Brain pericyte (primary cell): ENCODE measurements around the gene CHN1.

ENCODE experiments used
- DNase-seq: peaks from one replicate; pipeline ENCODE4 v3.0.0-alpha.2; 2012; ENCODE audit warnings: low read depth, low spot score

The CHN1 gene

DNA sequence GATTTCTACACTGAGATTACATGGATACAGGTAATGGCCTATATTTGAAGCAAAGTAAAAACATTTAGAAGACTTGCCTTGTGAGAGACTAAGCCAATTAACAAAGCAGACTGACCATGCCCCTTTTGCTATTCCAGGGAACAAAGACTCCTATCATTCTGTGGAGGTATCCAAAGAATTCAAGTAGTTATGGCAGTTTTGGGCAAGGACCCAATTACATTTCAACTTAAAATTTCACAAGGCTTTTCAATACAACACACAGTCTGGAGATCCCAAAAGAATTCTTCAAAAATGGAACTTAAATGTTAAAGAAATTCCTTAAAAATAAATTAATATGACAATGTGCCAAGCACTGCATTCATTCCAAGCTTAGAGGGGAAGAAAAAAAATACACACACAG lies 131.7 kb downstream of the CHN1 start:
- no peak for DNase-seq

DNA sequence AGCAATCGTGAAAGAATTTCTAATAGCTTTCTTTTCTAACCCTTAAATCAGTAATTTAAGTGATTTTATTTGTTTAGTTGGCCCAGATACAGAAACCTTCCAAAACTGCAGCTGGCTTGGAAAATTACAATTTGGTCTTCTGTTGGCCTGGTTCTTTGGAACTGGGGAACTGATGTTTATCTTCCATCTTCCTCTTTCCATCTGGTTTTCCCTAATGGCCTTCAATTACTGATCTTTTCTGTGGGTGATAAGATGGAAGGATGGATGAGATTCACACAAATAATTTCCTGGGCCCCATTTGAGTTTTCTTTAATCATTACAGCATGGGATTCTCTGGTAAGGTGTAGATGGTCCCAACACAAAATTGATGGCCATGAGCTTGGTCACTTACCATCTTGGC lies 134.4 kb downstream of the CHN1 start:
- DNase-seq, result no peak

DNA sequence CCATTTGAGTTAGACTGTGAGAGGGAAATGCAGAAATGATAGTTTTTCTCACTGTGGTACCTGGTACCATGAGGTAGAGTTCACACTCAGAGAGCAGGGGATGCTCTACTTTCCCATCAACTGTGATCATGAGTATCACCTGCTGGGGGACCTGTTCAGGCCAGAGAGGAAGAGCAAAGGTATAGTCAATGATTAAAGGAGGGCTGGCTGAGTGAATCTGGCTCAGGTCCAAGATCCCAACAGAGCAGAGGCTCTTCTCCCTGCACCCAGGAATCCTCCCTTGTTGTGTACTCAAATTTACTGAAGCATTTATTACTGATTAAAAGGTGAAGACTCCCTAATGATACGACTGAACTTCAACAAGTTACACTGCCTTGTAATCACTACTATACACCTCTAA lies 136.3 kb downstream of the CHN1 start:
- no peak for DNase-seq

DNA sequence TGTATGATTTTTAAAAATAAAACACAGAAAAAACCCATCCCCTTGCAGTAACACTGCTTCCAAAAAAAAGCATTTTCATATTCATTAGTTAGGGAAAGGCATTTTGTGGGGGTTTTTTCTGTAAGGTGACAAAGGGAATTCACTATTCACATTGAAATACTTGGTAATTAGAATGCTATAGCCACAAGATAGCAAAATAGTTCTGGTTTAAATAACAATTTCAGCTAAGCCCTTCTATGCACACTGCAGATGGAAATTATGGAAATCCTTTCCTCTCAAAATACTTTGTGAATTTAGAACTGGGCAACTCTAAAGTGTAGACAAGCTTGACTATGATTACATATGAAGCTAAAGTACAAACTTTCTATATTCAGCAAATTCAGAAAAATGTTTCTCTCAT lies 138.8 kb downstream of the CHN1 start:
- DNase-seq, result no peak

DNA sequence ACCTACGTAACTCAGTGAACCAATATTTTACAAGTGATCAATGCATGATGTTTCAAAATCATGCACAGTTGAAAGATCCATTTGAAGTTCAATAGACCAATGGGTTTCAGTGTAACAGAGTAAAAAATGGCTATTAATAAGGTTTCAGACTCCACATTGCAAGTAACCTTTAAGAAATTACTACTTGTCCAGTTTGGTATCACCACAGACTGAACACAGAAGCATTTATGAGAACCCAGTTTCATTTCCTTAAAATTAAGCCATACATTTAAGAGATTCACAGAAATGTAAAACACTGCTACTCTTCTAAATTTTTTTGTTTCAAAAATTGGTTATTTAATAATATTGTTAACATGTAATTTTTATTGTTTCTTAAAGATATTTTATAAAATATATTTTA lies 142.0 kb downstream of the CHN1 start:
- no peak for DNase-seq

DNA sequence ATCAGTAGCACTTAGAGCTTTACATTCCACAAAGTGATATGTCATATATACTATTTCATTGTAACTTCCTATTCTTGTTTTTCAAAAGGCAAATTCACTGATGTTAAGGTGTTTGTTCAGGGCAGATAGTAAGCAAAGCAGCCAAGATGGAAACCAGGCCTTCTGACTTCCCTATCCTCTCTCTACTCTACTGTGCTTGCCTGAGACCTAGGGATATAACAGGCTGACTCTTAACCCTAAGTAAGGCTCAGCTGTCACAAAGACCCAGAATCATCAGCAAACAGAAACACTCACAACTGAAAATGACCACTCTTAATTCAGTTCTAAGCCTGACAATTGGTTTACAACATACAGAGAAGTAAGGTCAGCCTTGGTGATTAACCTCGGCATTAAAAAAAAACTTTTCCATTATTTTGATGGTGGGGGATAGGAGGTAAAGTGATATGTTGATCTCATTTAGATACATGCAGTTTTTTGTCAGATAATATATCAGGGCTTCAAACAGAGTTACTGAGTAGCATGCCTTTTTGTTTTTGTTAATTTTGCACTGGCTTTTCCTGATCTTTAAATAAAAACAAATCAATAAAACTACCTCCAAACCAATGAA lies 145.5 kb downstream of the CHN1 start:
- no peak for DNase-seq

DNA sequence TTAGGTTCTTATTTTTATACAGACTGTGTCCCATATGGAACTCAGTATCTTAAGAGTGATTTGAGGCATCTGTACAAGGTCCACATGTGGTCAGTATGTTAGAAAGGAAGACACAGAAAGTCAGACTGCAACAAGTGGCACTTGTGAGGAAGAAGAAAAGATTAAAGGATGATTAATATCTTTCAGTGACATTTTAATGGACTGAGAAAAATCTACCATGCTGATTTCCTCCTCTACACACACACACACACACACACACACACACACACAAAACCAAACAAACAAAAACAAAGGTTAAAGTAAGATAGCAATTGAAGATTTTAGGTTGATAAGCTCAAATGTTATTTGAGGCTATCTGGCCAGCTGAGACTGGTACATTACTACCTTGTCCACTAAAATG lies 146.4 kb downstream of the CHN1 start:
- DNase-seq, result no peak

DNA sequence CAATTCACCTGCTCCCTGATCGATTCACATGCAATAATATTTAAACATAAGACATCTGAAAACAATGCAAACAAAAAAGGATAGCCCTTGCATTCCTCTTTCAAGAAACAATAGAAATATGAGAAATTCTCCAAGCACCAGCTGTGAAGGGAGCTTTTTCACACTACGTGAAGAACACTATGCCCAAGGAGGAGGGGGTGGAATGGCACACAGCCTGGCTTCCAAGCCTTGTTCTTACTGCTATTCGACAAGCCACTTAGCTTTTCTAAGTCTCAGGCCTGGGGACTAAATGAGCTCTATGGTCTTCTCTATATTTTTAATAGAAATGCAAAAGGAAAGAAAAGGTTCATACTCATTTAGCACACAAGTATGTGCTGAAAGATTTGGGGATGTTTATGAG lies 148.7 kb downstream of the CHN1 start:
- DNase-seq, result no peak

DNA sequence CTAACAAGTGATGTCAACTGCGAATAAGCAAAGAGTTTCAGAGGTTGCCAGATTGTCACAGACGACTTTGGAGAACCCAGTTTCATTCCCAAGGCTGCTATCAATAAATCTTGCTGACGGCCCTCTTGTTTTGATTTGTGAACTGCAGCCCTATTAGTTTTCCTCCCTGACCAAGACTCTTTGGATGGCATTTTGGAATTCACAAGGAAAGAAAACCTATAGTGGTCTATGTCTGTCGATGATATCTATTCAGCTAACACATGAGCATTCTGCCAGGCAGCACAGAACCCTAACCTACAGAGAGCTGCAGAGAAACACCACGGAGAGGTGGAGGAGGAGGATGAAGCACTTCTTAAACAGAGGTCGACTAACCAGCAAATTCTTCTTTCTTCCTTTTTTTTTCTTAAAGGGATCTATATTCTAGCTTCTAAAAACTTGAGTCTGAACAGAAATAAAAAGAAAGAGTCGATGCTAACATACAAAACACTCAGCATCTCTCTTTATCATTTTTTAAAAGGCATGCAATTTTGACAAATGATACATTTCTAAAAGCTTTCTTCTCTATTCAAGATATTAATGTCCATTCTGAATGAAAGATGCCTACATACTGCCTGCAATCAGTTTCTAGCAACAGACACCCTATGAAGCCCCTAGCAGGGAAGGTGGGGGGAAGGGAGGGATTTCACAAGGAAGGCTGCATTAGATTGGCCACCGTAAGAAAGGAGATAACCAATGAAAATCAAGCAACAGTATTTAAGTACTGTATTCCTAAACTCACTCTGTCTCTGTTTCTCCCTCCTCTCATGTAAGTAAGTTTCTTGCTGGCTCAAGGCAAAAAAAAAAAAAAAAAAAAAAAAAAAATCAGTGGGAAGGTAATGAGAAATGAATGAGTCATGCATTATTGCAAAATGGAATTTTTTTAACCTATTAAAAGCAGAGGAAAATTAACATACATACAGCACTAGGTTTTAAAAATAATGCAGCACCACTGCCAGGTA lies 157.9 kb downstream of the CHN1 start:
- DNase-seq, result peak; percentile 55

DNA sequence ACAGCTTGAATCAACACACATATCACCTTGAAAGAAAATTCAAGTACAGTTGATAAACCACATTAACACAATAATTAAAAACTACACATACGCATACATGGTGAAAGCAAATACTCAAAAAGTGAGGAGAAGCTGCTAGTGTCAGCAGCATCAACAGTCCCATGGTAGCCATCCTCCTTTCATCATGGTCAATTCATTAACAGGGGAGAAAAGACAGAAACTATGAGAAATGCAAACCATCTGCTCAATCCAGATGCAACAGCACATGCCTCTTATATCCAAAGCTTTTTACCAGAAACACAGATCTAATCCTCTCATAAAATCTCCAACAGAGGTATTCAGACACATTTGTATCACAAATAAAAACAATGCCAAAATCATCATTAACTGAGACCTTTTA lies 159.0 kb downstream of the CHN1 start:
- DNase-seq, result no peak

DNA sequence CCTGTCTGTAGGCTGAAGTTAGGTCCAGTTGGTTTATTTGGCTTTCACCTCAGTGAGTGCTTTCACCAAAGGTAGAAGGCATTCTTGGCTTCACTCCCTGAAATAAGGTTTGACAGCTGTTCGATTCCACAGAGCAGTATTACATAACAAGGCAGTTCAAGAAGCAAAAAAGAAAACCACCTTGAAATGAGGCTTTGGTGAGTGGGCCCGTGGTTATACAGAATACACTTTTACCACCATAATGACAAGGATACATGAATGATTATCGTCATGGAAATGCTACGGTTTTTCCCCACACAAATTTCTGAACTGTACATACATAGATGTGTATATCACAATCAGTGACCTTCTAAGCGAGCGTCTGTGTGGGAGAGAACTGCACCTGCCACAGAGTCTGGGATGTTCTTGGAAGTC lies 160.9 kb downstream of the CHN1 start:
- DNase-seq, result no peak

DNA sequence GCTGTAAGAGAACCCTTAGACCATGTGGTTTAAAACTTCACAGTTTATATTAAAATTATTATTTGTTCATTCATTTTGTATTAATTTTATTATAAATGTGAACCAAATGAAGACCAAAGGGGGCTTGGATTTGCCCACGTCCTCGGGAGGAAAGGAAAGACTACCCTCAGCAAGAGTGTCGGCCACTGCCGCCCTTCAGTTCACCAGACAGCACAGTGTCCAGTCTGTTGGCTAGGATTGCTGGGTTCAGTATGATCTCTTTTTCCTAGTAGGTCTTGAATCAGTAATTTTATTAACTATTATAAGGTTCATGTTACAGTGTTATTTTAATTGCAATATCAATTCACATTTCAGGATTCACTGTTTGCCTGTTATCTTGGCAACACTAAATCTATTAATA lies 162.7 kb downstream of the CHN1 start:
- DNase-seq, result no peak

DNA sequence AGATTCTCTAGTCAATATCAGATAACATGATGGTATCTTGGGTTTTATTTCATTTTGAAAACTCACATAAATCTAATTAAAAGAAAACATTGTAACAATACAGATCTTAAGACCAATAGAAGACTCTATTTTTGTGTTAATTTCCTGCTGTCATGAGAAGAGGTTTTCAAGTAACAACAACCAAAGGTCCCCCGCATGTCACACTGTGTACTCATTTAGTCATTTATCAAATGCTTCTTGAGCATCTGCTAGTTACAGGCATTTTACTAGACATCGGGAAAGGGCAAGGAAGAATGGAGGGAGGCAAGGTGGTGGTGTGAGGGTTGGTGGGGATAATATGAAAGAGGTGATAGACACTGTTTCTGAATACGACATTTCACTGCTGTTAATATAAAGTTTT lies 163.2 kb downstream of the CHN1 start:
- no peak for DNase-seq

DNA sequence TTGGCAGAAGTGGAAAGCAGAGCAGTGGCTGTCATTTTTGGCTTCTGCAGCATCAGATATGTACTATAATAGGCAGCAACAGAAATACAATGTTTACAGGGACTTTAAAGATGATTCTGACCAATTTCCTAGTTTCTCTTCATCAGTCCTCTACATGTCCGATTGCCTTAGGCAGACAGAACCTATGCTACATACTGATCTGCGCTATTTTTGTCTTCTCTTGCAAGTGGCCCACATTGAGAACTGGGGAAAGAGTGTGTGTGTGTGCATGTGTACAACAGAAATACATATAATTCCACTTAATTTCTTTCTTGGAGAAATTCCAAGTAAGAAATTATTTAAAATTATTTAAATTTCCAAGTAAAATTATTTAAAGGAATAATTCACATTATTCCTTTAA lies 163.8 kb downstream of the CHN1 start:
- DNase-seq, result no peak

DNA sequence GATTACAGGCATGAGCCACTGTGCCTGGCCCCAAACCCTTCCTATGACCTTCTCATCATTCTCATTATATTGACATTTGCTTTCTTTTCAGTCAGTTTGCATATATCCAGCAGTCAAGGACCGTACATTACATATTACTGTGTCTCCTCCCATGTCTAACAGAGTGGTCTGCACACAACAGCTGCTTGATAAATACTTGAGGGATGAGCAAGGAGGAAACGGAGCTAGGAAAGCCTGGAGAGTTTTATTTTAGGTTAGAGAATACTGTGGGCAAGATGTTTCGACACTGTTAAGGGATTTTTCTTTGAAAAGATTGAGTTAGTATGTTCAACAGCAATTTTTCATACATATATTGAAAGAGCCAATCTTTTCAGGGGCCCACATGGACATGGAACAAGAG lies 164.7 kb downstream of the CHN1 start:
- DNase-seq, result no peak

DNA sequence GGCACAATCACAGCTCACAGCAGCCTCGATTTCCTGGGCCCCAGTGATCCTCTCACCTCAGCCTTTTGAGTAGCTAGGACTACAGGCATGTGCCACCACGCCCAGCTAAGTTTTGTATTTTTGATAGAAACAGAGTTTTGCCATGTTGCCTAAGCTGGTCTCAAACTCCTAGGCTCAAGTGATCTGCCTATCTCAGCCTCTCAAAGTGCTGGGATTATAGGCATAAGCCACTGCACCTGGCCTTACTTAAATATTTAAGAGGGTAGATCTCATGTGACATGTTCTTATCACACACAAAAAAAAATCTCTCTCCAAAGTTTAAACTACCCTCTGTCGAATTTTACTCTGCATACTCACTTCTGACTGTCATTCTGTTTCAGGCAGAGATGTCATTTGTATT lies 165.5 kb downstream of the CHN1 start:
- no peak for DNase-seq

DNA sequence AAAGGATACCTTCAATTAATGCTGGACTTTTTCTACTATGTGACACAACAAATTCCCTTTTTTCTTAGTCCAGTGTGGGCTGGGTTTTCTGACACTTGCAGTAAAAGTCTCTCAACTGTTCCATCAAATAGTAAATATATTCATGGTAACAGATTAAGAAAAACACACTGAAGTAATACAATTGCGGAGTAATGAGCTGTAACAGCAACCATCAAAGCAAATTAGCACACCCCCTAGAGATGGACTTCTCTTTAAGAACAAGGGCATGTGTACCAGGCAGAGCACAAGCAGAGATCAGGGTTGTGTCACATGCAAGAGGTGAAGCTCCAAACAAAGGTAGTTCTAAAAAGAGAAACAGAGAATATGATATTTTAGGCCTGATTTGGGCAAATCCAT lies 168.2 kb downstream of the CHN1 start:
- DNase-seq, result no peak

DNA sequence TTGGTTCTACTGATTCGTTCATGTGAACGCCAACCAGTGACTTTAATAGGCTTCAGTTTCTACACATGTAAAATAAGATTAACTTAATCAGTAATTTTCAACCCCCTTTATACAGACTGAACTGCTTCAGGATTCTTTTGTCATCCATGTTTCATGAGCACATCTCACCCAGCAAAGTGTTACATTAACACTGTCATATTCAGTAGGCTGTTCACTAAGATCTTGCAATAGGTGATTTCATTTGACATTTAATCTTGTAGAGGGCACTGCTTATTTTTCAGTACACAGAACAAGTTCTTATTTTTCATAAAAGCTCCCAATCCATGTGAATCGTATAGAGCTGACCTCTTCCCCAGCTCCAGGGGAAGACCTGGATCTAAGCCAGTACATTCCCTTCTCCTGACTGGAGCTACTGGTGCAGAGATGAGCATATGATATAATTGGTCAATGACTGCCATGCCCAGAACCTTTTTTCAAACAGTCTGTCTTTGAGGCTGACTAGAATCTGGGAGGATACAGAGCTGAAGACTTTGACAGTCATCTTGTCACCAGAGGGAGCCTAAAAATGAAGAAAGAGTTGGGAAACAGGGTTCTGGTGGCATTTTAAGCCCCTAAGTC lies 168.7 kb downstream of the CHN1 start:
- peak; percentile 75 for DNase-seq

DNA sequence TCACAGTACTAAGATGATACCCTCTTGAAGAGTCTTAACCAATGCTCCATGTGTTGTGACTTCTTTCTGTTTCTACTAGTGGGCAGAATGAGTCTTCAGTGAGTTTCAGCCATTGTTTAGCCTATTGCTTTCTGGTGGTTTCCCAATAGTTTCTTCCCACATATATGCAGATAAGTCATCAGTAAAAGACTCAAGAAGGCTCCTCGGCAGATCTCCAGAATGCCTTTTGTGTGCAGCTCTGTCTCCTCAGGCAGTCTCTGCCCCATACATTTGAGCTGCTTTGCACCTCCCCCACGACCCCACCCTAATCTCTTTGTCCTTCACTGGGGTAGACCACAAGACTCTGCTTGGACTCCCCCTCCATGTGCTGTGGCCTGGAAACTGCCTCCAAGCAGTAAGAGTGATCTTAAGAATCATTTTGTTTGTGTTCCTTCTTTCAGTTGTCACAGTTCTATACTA lies 169.4 kb downstream of the CHN1 start:
- no peak for DNase-seq

DNA sequence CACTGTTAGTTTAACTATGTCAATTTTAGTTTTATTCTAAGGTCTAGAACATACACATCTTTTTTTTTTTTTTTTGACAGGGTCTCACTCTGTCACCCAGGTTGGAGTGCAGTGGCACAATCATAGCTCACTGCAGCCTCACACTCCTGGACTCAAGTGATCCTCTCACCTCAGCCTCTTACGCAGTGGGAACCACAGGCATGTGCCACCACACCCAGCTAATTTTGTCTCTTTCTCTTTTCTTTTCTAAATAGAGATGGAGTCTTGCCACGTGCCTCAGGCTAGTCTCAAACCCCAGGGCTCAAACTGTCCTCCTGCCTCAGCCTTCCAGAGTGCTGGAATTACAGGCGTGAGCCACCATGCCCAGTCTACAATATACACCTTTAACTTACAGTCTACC lies 171.4 kb downstream of the CHN1 start:
- no peak for DNase-seq

DNA sequence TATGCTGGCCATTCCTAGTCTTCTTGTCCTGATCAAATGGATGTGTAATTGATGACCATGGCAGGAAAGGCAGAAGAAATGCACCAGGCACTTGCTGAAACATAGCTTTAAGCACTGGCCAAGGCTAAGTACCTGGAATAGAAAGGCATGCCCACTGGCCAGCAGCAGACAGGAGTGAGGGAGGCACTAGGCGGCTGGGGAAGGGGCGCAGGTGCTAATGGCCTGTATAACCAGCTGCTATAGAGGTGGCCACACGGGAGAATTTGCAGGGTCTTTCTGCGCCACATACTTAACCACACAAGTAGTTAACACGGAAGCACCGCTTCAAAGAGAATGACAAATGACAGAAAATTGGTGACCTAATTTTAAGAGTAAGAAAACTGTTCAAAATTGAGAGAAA lies 174.6 kb downstream of the CHN1 start:
- DNase-seq, result no peak

DNA sequence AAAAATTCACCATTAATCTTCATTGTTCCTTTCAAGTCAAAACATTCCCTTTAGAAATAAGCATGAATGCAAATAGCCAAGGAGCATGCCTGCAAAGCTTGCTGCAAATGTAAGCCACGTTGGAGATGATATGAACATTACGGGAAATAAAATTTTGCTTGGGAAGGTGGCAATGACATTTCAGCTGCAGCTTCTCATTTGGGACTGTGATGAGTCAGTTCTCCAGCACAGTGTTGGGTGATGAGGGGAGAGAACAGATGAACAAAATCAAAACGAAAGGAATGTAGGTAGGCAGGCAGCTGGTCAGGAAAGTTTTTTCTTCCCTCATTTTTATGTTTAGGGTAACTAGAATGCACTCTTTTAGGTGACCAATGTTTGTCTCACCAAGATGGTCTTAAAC lies 175.6 kb downstream of the CHN1 start:
- no peak for DNase-seq
